ENCODE measurements around the gene IL19.
A peak's percentile ranks its signal among the peaks of the same experiment; 100 is the strongest.

The IL19 gene

GRCh38 chr1:206800891-206801290 lies 30.3 kb downstream of the IL19 start:
- DNase-seq (ENCODE audit: low read depth): no peak

GRCh38 chr1:206801467-206801866 lies 30.9 kb downstream of the IL19 start:
- DNase-seq (ENCODE audit: low read depth): no peak

GRCh38 chr1:206802401-206802800 lies 31.8 kb downstream of the IL19 start:
- no peak for DNase-seq (ENCODE audit: low read depth)

GRCh38 chr1:206803221-206803730 lies 32.7 kb downstream of the IL19 start:
- DNase-seq (ENCODE audit: low read depth): peak; percentile 71

GRCh38 chr1:206804156-206804737 lies 33.7 kb downstream of the IL19 start:
- no peak for DNase-seq (ENCODE audit: low read depth)

GRCh38 chr1:206805357-206805756 lies 34.8 kb downstream of the IL19 start:
- DNase-seq (ENCODE audit: low read depth): no peak

- DNase-seq (ENCODE audit: low read depth): peak; percentile 33
These were observed 38.0 kb downstream of the IL19 start for GRCh38 chr1:206808615-206809014.

- peak; percentile 43 for DNase-seq (ENCODE audit: low read depth)
These were observed 39.0 kb downstream of the IL19 start for GRCh38 chr1:206809504-206810084.

- DNase-seq (ENCODE audit: low read depth): no peak
These were observed 41.9 kb downstream of the IL19 start for GRCh38 chr1:206812471-206812870.

GRCh38 chr1:206814716-206815341 lies 44.3 kb downstream of the IL19 start:
- no peak for DNase-seq (ENCODE audit: low read depth)

- DNase-seq (ENCODE audit: low read depth): peak; percentile 37
These were observed 46.1 kb downstream of the IL19 start for GRCh38 chr1:206816390-206817287.

- DNase-seq (ENCODE audit: low read depth): no peak
These were observed 50.9 kb downstream of the IL19 start for GRCh38 chr1:206821493-206821892.

GRCh38 chr1:206823727-206824126 lies 53.2 kb downstream of the IL19 start:
- no peak for DNase-seq (ENCODE audit: low read depth)

GRCh38 chr1:206824331-206824730 lies 53.8 kb downstream of the IL19 start:
- DNase-seq (ENCODE audit: low read depth): no peak

- DNase-seq (ENCODE audit: low read depth): no peak
These were observed 55.8 kb downstream of the IL19 start for GRCh38 chr1:206826394-206826793.

- DNase-seq (ENCODE audit: low read depth): no peak
These were observed 57.5 kb downstream of the IL19 start for GRCh38 chr1:206828061-206828460.

- DNase-seq (ENCODE audit: low read depth): no peak
These were observed 58.2 kb downstream of the IL19 start for GRCh38 chr1:206828765-206829164.

- no peak for DNase-seq (ENCODE audit: low read depth)
These were observed 58.7 kb downstream of the IL19 start for GRCh38 chr1:206829282-206829681.

GRCh38 chr1:206829875-206830274 lies 59.3 kb downstream of the IL19 start:
- DNase-seq (ENCODE audit: low read depth): no peak

GRCh38 chr1:206831650-206832049 lies 61.1 kb downstream of the IL19 start:
- no peak for DNase-seq (ENCODE audit: low read depth)

- no peak for DNase-seq (ENCODE audit: low read depth)
These were observed 61.8 kb downstream of the IL19 start for GRCh38 chr1:206832352-206832880.

- no peak for DNase-seq (ENCODE audit: low read depth)
These were observed 62.6 kb downstream of the IL19 start for GRCh38 chr1:206833106-206833680.
